Globus pallidus (tissue), 1 donor: ENCODE data around the gene SH3GLB1.
A peak's percentile ranks its signal among the peaks of the same experiment; 100 is the strongest.
"Not testable (repeated sequence)": the region's sequence is repeated elsewhere in the genome, so short reads cannot be mapped to it uniquely, and the experiment has no call there.

Experiments
- DNase-seq: peaks from one replicate; pipeline ENCODE4 v3.0.0-alpha.2; 2015; ENCODE audit warnings: low spot score

SH3GLB1 gene

DNA sequence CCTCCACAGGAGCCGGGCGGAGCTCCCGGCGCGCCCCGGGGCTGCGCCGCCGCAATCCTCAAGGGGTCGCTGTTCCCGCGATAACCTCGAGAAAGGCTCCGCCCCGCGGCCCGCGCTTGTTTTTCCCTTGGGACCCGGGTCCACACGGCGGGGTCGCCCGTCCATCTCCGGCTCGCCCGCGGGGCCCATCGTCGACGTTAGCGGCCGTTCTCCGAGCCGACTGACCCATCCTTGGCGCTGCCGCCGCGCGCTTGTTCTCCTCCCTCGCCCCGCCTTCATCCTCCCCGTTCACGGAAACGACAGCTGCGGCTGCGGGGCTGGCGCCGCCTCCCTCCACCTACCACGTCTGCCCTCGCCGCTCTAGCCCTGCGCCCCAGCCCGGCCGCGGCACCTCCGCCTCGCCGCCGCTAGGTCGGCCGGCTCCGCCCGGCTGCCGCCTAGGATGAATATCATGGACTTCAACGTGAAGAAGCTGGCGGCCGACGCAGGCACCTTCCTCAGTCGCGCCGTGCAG lies at the start of gene SH3GLB1:
Gene SH3GLB1 (plus strand): TSS at position 119 of the 514 bp plus-strand sequence. CDS start 324 bp downstream, at position 443.
- DNase-seq: peak; percentile 86

DNA sequence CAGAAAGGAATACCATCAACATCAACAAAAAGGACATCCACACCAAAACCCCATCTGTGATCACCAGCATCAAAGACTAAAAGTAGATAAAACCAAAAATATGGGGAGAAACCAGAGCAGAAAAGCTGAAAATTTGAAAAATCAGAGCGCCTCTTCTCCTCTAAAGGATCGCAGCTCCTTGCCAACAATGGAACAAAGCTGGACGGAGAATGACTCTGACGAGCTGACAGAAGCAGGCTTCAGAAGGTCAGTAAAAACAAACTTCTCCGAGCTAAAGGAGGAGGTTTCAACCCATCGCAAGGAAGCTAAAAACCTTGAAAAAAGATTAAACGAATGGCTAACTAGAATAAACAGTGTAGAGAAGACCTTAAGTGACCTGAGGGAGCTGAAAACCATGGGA lies 46.0 kb upstream of the SH3GLB1 start:
- peak; percentile 52 for DNase-seq

DNA sequence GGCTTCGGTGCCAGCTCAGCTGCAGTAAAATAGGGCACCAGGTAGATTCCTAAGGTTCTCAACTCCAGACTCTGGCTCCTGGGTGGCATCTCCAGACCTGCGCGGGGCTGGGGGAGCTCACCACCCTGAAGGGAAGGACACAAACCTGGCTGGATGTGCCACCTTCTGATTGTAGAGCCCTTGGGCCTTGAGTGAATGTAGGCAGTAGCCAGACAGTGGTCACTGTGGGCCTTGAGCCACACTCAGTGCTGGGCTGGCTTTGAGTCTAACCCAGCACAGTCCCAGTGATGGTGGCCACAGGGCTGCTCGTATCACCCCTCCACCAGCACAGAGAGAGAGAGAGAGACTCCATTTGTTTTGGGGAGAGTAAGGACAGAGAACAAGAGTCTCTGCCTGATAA lies 38.0 kb upstream of the SH3GLB1 start:
- no peak for DNase-seq

DNA sequence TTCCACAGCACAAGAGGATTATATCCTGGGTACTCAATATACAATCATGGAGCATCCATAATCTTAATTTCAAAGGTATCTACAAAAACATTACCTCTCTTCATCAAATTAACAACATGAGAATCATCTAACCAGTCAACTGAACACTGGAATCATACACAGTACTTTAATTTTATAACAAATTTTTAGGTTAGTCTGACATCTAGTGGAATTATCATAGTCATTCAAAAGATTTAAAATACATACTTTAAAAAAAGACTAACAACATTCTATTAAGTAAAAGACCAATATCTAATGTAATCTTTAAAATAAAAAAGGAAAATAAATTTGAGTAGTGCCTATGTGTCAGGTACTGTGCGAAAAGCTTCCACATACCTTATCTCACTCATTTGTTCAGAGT lies 16.8 kb upstream of the SH3GLB1 start:
- peak; percentile 58 for DNase-seq

DNA sequence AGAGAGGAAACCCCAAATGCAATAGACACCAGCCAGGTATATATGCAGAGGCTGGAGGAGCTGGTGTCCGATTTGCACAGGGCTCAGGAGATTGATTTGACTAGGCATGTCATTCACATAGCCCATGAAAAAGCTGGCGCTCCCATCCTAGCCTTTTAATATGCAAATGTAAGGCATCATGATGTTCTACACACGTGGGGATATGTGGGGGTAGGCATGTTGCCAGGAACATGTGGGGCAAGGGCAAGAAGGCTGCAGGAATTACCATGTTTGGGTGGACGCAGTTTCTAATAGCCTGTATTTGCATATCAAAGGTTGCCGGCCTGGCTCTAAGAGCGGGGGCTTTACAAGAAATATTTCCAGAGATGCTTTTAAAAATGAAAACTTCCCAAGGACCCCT lies 11.7 kb upstream of the SH3GLB1 start:
- no peak for DNase-seq

DNA sequence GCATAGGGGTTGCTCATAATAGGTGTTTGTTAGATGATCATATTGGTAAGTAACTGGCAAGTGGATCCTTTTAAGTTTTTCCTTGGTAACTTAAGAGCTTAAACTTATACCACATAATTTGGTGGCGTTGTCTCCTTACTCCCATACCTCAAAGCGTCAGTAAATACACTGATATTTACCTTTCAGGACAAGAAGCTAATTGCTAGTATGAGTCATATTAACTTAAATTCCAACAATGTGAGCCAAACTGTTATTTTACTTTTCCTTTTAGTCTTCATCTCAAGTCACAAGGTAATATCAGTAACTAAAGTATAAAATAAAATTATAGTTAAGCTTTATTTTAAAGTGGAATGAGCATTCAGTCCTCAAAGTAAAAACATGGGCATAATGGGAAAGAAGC lies 9.0 kb upstream of the SH3GLB1 start:
- DNase-seq: no peak

DNA sequence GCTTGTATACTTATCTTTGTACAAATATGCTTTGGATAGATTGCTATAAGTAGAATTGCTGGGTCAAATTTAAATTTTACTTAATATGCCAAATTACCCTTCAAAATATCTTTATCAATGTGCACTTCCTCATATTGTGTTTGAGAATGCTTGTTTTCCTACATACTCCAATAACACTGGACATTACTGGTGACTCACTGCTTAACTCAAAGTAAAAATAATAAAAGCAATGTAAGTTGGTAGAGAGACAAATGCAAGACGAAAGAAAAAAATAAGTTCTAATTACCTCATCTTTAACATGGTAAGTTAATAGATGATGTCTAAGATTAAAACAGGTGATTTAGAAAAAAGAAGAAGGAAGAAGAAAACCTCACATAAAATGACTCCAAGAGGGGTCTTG lies 7.9 kb upstream of the SH3GLB1 start:
- no peak for DNase-seq

DNA sequence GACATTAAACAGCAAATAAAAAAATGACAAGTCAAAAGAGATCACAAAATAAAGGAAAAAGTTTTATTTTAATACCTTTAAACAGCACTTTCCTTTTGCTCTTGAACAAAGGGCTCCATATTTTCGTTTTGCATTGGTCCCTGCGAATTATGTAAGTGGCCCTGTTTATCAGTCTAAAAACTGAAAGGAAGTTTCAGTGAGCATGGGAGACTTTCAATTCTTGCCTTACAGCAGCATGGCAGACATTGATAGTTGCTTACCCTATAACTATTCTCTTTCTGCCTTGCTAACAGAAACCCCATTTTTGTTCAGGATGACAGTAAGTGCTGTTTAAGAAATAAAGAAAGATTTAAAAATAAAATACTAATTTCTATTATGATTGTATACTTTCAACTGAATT lies 5.2 kb upstream of the SH3GLB1 start:
- no peak for DNase-seq

DNA sequence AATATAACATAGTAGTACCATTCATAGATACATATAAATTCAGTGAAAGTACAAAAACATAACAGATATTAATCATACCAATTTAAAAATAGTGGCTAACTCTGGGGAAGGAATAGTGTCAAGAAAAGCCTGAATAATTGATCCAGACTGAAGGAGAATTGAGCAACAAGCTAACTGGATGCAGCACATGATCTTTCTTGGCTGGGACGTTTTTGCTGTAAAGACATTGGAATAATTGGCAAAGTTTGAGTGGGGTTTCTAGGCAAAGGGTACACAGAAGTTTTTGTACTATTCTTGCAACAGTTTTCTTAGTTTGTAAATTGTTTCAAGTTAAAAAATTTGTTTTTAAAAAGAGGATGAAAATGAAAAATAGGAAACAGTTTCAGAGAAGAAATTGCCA lies 2.6 kb upstream of the SH3GLB1 start:
- DNase-seq: peak; percentile 33

DNA sequence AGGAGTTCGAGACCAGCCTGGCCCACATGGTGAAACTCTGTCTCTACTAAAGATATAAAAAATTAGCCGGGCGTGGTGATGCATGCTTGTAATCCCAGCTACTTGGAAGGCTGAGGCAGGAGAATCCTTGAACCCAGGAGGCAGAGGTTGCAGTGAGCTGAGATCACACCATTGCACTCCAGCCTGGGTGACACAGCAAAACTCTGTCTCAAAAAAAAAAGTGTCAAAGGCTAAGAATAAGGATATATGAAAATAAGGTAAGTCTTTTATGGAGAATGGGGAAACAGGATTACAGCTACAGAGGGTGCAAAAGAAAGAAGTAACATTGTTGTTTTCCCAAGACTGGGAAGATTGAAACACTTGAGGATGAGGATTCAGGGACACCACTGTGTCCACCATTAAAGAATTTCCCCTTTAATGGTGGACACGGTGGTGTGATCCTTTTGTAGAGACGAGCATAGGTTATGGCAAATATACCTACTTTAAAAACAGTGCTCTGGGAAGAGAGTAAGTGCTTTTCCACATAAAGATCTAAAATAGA lies 1.4 kb upstream of the SH3GLB1 start:
- DNase-seq: not testable (repeated sequence)

DNA sequence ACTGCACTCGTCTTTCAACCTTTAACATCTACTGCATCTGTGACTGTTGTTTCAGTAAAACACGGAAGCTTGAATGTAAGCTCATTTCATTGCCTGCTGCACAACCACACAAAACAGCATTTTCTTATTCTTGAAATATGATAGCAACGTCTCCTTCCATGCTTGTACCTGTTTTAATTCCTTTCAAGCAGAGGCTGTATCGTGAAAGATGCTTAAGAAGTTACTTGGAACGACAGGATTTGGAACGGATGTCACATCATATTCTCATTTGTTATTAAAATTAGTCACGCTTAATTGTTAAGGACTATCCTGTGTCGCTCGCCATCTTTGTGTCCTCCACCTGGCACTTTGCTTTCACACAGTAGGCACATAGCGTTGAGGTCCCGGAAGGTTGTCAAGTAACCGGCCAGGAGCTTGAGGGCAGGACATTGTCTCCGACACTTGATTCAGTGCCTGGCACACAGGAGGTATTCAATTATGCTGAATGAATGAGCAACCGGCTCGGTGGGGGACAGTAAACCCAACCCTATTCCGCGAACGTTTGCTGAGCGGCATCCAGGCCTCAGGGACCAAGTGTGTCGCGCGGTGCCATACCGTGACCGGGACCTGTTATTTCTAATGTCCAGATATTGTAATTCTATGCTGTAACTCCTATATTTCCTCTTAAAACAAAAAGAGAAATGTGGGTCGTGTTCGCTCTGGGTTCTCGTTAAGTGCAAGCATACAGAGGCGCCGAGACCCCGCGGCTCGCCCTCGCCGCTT lies 499 bp upstream of the SH3GLB1 start:
- DNase-seq: peak; percentile 55

DNA sequence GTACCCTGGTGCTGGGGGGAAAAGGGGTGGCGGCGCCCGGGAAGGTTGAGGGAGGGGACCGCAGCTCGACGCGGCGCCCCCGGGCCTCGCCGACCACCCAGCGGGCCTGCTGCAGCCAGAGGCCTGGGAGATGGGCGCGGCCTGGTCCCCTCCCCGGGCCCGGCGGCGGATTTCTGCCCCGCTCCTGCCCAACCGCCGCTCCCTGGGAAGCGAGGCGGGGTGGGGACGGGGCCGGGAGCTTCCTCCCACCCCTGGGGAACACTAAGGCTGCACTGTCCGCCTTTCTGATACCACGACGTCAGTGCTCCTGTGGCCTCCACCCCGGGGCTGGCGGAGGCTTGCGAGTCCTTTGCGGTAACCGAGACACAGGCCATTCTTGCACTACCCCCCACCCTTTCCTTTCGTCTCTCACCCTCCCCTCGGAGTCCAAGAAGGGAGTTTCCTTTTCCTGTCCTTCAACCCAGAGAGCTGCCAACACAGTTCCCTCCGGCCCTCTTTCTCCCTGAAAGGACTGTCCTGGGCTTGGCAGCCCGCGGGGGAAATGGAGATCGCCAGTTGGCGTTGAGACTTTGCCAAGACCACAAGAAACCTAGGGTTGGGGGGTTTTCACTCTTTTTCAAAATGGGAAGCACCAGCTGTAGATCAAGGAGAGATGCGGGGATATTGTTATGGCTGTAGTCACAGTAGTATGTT lies 742 bp downstream of the SH3GLB1 start:
- peak; percentile 61 for DNase-seq

DNA sequence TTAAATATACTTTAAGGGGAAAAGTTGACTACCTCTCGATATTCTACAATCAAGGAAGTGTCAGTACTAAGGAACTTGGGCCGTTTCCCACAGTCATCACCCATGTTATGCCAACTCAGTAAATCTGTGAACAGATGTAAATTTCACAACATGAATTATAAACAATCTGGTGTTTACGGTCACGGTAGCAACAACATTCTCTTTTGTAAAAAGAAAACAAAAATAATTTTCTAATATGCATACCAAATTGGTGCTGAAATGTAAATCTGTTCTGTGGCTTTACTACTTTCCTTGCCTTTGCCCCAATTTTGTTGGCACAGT lies 1.2 kb downstream of the SH3GLB1 start:
- no peak for DNase-seq

DNA sequence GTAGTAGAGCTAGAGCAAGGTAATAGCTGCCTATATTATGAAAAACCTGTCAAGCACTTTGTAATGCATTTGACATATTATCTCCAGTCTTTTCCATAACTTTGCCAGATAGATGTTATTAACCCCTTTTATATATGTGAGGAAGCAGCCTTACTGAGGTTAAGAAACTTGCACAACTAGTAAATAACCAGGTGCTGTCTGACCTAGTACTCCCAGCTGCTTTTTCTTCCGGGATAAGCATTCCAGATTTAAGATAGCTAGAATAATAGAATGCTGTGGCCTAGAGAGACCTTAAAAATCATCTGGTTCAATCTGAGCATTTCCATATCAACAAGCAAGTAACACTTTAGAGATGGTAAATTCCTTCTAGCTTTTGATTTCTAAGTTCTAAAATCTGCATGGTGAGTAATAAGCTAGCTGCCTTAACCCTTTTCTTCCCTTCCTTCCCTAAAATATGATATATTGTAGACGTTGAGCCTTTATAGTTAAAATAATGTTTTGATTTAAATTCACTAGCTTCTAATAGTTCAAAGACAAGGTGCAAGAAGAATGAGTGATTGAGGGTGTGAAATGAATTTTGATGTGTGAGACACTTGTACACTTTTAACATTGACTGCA lies 1.8 kb downstream of the SH3GLB1 start:
- no peak for DNase-seq

DNA sequence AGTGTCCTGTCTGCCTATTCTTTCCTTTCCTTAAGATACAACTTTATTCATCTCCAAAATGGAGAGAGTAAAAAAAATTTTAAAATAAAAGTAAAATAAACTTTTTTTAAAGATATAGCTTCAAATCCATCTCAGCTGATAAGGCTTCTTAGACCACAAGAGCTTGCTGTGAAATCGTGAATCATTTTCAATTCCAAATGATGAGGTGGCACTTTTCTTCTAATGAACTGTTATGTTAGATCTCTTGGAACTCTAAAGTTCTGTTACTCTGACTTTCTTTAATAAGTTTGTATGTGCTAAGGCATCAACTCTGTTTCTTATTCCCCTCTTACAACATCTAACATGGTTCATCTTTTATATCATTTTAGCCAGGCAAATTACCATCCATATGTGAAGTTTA lies 4.5 kb downstream of the SH3GLB1 start:
- no peak for DNase-seq

DNA sequence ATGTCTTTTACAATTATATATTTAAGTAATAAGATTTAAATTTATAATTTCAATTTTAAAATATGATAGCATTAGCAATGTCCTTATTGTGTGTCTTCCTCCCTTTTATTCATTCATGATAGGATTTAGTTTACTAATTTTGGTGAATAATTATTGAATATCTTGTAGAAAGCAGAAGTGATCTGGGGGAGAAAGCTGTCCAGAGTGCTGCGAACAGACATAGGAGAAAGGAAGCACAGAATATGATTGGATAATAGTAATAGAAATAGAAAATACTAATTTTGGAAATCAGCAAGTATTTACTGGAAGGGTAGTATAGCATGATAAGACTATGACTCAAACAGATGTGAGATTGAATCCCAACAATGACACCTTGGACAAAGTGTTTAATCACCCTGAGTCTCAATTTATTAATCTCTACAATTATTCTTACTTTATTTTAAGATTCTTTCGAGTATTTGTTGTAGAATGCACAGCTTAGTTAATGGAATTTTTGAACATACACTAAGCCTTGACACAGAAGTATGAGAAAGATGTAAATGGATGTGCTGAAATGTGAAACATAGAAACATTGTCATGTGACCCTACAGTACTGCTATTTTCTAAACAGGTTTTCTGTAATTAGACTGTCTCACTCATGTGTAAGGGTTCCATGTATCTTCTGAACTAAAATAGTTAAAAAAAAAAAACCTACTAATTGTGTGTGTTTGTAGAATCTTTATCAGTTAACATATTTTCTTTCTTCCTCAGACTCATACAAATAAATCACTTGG lies 7.9 kb downstream of the SH3GLB1 start:
- DNase-seq: no peak

DNA sequence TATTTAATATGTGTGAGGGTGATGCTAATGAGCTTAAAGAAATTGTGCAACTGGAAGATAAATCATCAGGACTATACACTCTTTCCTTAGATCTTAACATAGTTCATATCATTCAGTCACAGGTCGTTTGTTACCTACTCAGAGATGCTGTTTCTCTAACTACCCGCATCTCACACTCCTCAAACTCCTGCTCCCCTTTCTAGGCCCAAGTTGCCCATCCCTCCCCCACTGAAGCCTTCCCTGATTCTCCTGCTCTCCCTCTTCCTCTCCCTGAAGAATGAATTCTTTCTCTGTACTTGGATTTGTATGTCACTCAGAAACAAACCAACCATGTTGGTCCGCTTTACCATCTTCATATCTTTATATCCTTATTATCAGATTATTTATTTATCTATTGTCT lies 9.1 kb downstream of the SH3GLB1 start:
- DNase-seq: no peak

DNA sequence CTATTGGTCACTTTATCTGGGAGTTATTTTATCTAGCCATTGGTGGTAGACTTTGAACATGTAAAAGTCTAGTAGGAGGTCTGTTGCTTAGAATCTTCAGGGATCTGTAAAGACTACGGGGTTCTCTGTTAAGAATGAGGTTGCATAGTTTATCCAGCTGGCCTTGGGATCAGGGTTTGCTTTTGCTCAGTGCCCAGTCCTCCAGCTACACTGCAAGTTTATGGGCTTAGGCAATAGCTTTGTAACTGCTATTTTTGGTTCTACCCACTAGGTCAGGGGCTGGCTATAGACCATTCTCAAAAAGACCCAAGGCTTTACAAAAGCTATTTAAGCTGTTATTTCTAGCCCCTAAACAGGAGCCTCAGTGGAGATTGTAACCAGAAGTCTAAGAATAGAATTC lies 9.8 kb downstream of the SH3GLB1 start:
- DNase-seq: no peak

DNA sequence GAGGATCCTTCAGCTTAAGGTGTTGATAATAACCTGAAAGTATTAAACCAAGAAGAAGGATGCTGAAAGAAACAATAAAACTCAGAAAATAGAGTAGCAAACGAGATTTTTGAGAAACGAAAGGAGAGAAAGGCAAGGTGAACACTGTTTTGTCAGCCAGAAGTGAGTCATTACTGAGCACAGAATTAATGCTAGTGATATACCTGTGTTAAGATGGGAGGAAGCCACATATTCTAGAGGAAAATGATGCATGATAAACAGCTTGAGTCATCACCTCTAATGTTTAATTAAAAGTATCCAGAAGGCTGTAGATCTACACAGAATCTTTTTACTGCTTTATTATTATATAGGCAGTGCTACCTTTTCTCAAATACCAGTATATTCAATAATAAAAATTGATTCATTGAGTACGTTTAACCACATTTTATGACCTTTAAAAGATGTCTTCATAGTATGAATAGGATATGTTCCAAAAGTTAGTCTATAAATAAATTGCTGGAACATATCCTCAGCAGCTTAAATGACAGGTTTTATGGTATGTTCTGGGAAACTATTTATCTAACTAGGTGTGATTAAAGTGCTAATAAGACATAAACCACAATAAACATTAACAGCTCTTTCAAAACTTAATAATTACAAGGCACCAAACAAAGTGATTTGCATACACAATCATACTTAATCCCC lies 10.3 kb downstream of the SH3GLB1 start:
- DNase-seq: no peak

DNA sequence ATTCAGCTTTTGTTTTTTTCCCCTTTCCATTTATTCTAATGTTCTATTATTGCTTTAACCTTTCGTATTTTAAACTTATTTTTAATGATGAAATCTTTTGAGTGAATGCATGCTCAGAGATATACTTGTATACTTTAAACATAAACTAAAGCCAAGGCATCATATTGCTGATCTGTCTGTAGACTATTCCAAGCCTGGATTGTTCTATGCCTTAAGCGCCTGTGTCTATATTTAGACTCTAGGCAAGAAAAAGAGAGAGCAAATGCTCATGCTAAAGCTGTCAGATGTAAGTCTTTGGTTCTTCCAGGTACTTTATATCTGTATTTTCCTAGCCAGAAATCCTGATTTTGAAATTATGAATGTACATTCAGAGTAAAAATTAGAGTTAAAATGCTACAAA lies 14.4 kb downstream of the SH3GLB1 start:
- DNase-seq: no peak

DNA sequence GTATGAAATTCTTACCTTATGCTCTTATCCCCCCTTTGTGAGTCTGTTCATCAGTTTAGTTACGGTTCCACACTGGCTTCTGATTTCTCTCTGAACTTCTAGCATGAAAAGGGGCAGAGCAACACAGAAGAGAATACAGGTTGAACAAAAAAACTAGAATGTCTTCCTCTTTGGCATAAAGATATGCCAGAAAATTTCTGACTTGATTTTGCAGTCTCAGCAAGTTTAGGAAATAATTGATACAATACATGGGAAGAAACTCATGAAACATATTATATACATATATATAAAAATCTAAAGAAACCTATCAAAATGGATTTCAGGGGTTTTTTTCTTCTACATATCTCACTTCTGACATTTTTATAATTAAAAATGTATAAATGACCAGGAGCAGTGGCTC lies 27.0 kb downstream of the SH3GLB1 start:
- no peak for DNase-seq

DNA sequence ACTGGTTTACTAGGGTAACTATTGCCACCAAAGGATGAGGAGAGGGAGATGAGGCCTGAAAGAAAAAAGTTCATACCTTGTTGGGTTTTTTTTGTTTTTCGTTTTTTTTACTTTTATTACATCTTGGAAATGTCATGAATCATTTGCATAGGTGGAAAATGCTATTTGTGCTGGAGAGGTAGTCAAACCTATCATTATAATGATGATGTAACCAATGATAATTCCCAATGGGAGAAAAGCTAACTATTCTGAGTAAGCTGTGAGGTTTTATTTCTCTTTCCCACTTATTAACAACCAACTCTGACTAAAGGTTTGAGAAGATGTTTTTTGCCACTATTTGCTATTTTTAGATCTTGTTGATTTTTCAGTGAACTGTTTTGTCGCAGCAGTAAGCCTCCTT lies 29.0 kb downstream of the SH3GLB1 start:
- DNase-seq: no peak
